ENCODE measurements around the gene HDAC9. TPM values are rescaled to one million over a fixed set of nuclear protein-coding genes. Genes with fewer than 3 reads are reported as not detected.
"Not testable (repeated sequence)": the region's sequence is repeated elsewhere in the genome, so short reads cannot be mapped to it uniquely, and the experiment has no call there.

HDAC9 gene
- total RNA-seq, 1 donor from 2014 or later, result 27.6 TPM

DNA sequence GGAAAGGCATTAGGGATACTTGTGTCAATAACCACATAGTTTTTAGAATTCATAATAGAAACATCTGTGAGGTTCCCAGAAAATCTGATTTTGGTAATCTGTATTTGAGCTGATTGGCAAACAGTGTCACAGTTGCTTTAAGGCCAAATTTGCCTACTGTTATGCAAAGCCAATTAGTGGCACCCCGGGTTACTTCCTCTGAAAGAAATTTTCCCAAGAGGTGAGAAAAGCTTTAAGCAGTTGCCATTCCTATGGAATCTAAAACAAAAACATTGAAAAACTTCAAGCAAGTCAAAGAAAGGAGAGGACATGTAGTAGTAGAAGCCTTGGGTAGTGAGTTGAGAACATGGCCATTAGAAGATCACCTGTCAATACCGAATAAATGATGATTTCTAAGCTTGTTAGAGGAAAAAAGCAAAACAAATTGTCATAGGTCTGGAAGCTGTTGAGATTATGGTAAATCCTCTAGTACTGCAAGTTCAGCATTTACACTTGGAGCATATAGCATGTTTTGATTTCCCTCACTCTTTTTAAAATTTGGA lies 445.1 kb downstream of the HDAC9 start:
- intact Hi-C loops (cut with DNase I), result no loop called here

DNA sequence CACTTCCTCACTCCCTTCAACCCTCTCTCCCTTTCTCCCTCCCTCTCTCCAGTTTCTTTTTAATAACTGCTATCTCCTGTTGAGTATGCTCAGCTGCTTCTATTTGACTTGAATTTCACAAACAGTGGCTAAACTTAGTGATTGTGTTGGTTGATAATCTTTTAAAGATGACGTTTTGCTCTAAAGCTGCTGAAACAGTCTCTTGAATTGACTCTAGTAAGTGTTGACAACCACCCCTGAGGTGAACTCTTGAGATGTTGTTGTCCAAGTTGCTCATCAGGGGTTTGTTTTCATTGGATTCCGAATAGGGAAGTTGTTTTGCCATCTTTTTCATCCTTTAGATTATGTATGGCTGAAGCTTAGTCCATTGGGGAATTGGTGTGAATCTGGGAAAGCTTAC lies 445.7 kb downstream of the HDAC9 start:
- DNase-seq (ENCODE audit: low spot score) (no peak), ATAC-seq (no peak)
- intact Hi-C loops (cut with DNase I), result no loop called here

More for the DNA sequence above, 445.1 kb downstream of the HDAC9 start:
- no peak for ATAC-seq
- DNase-seq (ENCODE audit: low spot score), result no peak

DNA sequence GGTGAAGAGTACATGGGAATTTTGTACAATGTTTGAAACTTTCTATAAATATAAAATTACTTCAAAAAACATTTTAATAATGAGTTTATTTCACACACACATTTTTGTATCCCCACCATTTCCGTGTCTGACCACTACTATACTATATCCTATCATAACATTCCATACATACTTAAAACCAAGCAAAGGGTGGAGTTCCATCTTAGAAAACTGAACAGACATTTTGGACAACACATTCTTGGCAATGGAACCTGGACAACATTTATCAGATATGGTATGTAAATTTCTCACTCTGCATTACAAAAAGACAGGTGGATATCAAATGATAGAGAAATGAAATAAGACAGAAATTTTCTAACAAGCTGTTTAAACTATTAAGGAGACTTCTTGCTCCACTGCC lies 453.0 kb downstream of the HDAC9 start:
- DNase-seq (ENCODE audit: low spot score), result no peak
- intact Hi-C loops (cut with DNase I), result no loop called here
- no peak for ATAC-seq

DNA sequence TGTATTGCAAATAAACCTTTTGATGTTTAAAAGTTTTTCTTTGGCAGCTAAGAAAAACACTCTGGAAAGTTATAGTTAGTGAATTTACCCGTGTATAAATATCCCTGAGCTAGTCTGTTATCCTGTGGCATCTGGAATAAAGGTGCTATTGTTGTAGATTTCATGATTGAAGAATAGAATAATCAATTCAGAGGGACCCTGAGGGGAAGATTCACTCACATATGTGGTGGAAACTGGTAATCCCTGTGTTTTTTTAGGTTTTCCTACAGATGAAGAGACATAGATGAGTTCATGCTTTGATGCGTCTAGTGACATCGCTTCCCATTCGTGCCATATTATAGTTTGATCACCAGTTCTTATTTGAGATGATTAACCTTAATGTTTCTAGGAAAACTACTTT lies 457.3 kb downstream of the HDAC9 start:
- DNase-seq (ENCODE audit: low spot score) (no peak), ATAC-seq (no peak)
- intact Hi-C loops (cut with DNase I), result no loop called here

DNA sequence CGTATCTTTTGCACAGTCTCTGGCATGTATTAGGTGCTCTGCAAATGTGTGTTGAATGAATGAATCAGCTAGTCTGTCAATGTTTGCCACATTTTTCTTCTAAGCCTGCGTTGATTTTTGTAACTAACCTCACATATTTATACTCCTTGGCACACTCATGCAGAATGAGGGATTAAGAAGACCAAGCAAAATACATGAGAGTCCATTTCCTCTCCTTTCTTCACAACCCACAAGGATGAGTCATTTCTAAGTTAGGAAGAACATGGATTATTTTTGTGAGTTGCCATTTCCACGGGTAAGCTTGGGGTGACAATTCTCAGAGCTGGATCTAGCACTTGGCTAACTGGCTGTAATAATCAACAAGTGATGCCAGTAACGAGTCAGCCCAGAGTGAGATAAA lies 463.1 kb downstream of the HDAC9 start:
- intact Hi-C loops (cut with DNase I), result no loop called here
- ATAC-seq, result no peak

DNA sequence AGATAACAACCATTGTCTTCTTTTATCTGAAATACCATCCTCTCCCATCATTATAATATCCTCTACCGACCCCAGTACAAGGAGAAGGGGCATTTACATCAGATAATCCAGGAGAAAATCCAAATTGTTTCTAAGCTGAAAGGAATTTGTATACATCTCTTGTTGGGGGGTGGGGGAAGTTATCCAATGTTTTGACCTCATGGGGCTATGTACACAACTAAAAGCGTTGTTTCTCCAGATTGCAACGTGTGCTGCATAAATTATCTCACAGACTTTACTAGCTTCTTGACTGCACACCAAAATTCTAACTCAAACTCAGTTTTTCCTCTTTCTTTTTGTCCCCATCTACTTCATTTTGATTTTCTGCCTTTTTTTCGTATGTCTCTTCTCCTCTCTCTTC lies 465.2 kb downstream of the HDAC9 start:
- intact Hi-C loops (cut with DNase I), result no loop called here
- DNase-seq (ENCODE audit: low spot score) (no peak), ATAC-seq (no peak)

More for the DNA sequence above, 463.1 kb downstream of the HDAC9 start:
- no peak for DNase-seq (ENCODE audit: low spot score)

DNA sequence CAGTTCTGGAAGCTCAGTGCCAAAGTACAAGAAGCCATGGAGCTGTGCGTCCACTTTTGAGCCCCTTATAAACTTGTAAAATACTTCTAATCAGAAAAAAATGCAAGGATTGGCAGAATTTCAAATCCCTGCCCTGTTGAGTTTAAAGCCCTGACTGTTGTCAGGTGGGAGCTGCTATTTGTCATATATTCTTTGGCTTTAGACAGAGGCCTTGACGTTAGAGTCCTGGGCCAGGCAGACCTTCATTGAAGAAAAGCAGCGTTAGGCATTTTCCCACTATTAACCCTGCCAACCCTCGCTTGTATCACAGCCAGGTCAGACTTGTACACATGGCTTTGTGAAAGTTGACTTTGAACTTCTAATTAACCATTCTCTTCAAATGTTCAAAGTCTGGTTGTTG lies 466.5 kb downstream of the HDAC9 start:
- no peak for ATAC-seq
- intact Hi-C loops (cut with DNase I), result no loop called here
- DNase-seq (ENCODE audit: low spot score), result no peak

DNA sequence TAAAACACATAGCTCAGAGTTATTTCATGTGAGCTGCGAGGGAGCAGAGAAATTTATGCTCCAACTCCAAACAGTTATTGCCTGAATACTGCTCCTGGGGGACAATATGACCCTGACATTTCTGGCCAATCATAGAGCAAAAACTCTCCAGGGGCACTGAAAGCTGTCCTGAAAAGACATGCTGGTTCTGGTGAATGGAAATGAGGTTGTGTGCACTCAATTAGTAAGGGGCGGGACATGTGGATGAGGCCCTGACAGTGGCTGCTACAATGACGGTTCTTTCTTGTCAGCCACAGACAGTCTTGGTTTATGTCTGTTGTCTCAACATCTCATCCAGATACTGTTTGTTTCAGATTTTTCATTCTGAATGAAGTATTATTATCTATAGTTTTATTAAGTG lies 470.1 kb downstream of the HDAC9 start:
- ATAC-seq (no peak), DNase-seq (ENCODE audit: low spot score) (no peak)
- intact Hi-C loops (cut with DNase I), result no loop called here

DNA sequence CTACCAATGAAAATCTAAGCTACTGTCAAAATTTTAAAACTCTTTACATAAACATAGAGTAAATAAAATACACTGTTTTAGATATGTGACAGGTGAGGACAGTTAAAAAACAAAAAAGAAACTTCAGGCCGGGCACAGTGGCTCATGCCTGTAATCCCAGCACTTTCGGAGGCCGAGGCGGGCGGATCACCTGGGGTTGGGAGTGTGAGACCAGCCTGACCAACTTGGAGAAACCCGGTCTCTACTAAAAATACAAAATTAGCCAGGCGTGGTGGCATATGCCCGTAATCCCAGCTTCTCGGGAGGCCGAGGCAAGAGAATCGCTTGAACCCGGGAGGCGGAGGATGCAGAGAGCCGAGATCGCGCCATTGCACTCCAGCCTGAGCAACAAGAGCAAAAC lies 472.2 kb downstream of the HDAC9 start:
- ATAC-seq; DNase-seq (ENCODE audit: low spot score); intact Hi-C loops (cut with DNase I): not testable (repeated sequence)

DNA sequence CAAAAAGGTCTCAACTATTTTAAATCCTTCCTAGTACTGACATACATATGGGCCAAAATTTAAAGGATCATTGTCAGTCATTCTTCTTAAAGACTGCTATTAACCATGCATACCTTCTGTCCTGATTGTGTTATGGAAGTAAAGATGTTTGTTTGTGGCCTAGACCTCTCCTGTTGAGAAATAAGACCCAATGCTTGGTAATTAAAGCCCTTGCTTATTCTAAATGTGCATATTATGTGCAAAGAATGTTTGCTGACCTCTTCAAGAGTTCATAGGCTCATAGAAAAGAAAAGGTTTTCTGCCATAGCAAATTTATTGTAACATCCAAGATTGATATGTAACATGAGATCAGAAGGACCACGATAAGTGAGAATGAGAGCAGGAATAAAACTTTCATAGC lies 476.3 kb downstream of the HDAC9 start:
- no peak for ATAC-seq
- intact Hi-C loops (cut with DNase I), result no loop called here
- DNase-seq (ENCODE audit: low spot score), result no peak

DNA sequence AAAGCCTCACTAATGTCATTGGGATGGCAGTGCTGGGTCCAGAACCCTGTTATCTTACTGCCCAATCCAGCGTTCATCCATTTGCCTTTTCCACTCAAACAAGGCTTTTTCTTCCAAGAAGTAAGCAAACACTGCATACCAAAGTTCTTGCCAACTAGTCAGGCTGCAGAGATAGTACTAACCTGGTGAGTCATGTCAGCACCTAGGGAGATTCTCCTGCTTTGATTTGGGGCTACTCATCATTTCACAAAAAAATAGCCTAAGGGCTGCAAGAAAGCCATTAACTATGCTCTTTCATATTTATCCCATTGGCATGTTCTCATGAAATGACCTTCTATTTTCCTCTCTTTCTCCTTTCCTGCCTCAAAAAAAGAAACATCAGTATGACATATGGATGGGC lies 479.3 kb downstream of the HDAC9 start:
- intact Hi-C loops (cut with DNase I), result no loop called here
- DNase-seq (ENCODE audit: low spot score), result no peak
- no peak for ATAC-seq

DNA sequence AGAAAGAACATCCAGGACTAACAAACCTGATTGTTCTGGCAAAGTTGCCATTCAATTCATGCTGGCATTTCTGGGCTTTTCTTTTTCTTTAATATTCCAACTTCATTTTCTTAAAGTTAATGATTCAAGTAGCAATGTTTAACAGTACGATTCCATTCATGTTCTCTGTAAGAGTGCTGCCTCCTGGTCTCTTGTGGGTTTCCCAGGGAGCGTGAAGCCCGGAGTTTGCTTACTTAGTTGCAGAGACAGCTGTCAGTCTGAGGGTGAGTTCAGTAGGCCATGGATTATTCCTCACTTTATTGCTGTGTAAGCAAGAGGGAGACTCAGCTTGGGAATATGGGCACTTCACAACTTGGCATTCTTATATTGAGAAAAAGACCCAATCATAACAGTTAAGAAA lies 479.7 kb downstream of the HDAC9 start:
- no peak for DNase-seq (ENCODE audit: low spot score)
- intact Hi-C loops (cut with DNase I), result no loop called here
- ATAC-seq, result no peak

DNA sequence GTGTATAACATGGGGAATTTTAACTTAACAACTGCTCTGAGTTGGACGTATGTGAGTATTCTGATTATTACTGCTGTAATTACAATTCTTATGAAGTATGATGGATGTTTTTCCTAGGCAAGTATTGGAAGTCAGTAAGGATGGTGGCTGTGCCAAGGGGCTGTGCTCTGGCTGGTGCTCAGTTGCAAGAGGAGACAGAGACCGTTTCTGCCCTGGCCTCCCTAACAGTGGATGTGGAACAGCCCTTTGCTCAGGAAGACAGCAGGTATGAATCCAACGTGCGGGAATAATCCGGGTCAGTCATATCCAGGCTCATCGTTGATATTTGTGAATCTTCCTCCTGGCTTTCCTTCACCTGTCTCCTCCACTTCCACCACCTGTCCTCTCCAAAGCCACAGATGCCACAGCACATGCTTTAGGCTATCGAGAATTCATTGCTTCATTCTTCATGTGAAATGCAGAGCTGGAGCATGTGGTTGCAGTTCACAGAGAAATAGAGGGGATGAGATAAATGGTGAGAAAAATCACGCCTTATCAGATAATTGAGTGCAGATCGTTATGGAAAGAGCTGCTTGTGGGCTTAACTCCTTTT lies 480.2 kb downstream of the HDAC9 start:
- intact Hi-C loops (cut with DNase I), result no loop called here
- ATAC-seq, result no peak
- DNase-seq (ENCODE audit: low spot score), result no peak

DNA sequence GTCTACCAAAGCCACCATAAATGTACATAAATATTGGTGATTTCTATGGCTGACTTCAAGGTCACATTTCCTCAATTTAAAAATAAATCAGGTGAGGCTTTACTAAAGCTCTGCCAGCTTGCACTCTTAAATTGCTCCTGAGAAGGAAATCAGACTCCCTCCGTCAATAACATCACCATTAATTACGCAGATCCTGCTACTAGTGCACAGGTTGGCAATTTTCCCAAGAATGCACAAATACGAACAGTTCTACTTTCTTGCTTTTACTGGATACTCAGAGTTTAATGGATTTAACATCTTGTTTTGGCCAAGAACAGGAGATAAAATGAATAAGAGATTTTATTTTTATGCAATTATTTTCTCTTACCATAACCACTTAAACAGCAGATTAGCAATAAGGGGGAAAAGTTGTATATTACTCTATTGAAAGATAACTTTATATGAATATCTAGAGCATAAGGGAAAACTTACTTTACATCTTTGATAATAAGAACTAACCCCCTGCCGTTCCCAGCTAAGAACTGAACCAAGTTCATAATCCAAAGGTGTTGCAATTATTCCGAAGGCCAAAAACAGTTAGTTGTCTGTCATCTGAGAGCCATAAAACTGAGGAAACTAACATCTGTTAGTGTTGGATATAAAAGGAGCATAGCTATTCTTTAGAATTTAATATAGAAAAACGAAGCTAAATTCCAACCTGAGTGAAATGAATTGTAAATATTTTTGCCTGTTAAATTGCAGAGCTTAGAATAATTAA lies 481.3 kb downstream of the HDAC9 start:
- DNase-seq (ENCODE audit: low spot score) (no peak), ATAC-seq (peak; percentile 61)
- intact Hi-C loops (cut with DNase I), result no loop called here

DNA sequence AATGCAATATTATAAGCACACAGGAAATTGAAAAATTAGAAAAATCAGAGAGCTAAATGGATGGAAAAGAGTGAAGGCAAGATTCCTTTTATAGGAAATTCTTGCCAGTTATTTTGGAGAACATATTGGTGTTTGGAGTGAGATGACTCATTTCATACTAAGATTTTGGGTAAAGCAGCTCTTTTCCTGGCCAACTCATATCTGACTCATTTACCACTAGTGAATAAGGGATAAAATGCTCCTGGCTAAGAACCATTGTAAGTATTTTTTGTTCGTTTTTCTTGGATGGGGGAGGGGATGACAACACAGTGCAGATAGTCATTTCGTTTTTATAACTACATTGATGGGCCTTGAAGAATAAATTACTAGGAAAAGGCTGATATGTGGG lies 482.6 kb downstream of the HDAC9 start:
- DNase-seq (ENCODE audit: low spot score) (no peak), ATAC-seq (peak; percentile 92)
- intact Hi-C loops (cut with DNase I), result no loop called here

DNA sequence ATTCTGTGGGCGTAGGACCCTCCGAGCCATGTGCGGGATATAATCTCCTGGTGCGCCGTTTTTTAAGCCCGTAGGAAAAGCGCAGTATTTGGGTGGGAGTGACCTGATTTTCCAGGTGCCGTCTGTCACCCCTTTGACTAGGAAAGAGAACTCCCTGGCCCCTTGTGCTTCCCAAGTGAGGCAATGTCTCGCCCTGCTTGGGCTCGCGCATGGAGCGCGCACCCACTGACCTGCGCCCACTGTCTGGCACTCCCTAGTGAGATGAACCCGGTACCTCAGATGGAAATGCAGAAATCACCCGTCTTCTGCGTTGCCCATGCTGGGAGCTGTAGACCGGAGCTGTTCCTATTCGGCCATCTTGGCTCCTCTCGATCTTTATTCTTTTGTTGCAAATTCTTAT lies 495.2 kb downstream of the HDAC9 start:
- intact Hi-C loops (cut with DNase I); DNase-seq (ENCODE audit: low spot score); ATAC-seq: not testable (repeated sequence)

DNA sequence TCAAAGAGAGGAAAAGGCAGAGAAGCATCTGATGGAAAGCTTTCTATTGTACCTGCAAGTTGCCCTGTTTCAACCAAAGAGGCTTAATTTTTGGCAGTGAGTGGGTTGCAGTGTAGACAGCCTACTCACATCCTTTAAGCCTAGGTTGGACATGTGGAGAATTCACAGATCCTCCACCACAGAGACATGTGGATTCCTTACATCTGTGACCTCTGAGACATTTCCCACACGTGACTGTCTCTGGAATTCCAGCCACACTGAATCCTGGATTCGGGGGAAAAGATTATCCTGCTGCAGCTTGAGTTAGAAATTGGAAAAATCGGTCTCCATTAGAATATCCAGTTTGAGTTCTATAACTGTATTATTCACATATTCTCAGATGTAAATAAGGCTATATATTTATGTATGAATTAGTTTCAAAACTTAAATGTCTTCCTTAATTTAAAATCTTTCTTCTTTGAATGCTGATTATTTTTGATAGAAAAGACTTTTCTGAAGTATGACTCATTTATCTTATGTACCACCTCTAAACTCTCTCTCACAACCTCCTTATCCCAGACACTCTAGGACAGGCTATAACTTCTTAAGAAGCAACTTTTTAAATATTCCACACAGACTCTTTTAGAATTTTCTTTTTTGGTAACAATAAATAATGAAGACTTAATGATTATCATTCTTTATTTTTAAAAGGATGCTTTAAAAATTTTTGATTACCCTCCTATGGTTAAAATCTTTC lies 498.6 kb downstream of the HDAC9 start:
- intact Hi-C loops (cut with DNase I), result no loop called here
- no peak for ATAC-seq
- no peak for DNase-seq (ENCODE audit: low spot score)

DNA sequence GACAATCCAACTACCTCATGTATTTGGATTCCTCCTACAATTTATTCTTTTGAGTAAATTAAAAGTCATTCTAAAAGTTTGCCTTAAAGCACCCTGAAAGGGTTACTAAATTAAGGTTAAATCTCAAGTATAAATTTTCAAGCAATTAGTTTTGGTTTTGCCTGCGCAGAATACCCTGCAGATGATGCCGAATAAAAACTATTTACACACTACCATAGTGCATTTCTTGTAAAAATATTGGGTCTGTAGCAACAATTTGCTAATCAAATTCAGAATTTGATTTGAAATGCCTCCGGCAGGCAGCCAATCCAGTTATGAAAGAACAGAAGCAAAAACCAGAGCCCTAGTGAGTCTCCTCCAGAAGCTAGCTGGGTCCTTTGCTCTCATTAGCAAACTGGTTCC lies 499.7 kb downstream of the HDAC9 start:
- DNase-seq (ENCODE audit: low spot score) (no peak), ATAC-seq (no peak)
- intact Hi-C loops (cut with DNase I), result no loop called here

DNA sequence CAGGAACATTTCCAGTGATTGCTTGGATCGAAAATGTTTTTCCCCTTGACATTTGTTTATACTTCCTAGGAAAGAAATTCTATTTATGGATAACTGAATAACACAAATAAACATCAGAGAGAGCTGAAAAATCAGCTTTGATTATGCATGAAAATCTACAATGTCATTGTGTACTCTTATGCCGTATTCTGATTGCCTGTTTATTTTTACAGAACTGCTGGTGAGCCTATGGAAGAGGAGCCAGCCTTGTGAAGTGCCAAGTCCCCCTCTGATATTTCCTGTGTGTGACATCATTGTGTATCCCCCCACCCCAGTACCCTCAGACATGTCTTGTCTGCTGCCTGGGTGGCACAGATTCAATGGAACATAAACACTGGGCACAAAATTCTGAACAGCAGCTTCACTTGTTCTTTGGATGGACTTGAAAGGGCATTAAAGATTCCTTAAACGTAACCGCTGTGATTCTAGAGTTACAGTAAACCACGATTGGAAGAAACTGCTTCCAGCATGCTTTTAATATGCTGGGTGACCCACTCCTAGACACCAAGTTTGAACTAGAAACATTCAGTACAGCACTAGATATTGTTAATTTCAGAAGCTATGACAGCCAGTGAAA lies 500.4 kb downstream of the HDAC9 start:
- intact Hi-C loops (cut with DNase I), result no loop called here
- no peak for DNase-seq (ENCODE audit: low spot score)
- ATAC-seq, result no peak

DNA sequence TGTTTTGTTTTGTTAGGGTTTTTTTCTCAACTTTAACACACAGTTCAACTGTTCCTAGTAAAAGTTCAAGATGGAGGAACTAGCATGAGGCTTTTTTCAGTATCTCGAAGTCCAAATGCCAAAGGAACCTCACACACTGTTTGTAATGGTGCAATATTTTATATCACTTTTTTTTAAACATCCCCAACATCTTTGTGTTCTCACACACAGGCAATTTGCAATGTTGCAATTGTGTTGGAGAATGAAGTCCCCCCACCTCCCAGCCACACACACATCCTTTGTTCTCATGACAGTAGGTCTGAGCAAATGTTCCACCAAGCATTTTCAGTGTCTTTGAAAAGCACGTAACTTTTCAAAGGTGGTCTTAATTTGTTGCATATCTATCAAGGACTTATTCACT lies 501.0 kb downstream of the HDAC9 start:
- DNase-seq (ENCODE audit: low spot score) (no peak), ATAC-seq (no peak)
- intact Hi-C loops (cut with DNase I), result no loop called here
